Esophagus muscularis mucosa (tissue), 4 donors: ENCODE data around the gene CACNA1E. TPM values are rescaled to one million over a fixed set of nuclear protein-coding genes. Genes with fewer than 3 reads are reported as not detected.

Experiments used
- DNase-seq: peaks from one replicate; pipeline ENCODE4 v3.0.0-alpha.2; 2017; ENCODE audit errors: extremely low spot score
- H3K27ac ChIP-seq, 4 donors: fragments of 200-600 bp; sonication (generic); replicated peaks in 1 of 4; 1 replicate in 3 of 4; 2 replicates in 1 of 4; pipeline ENCODE4 v1.5.1; 2016 to 2019; ENCODE audit warnings: mild to moderate bottlenecking in 1 of 4
- H3K27me3 ChIP-seq, 4 donors: fragments of 200-600 bp; sonication (generic); one replicate each; pipeline versions ENCODE4 v1.5.1 to v1.6.0; 2016 to 2019
- H3K36me3 ChIP-seq, 4 donors: fragments of 200-600 bp; sonication (generic); one replicate each; pipeline ENCODE4 v1.5.1; 2016 to 2019
- H3K4me1 ChIP-seq, 4 donors: fragments of 200-600 bp; sonication (generic); one replicate each; pipeline ENCODE4 v1.5.1; 2016 to 2019
- H3K4me3 ChIP-seq, 4 donors: fragments of 200-600 bp; sonication (generic); 1 replicate in 2 of 4; 2 replicates in 2 of 4; pipeline ENCODE4 v1.5.1; 2016 to 2019; ENCODE audit warnings: mild to moderate bottlenecking in 4 of 4, moderate library complexity in 1 of 4
- H3K9me3 ChIP-seq, 4 donors: fragments of 200-600 bp; sonication (generic); 1 replicate in 3 of 4; 2 replicates in 1 of 4; pipeline ENCODE4 v1.5.1; 2016 to 2019
- EP300 ChIP-seq: sonication (generic); formaldehyde crosslinking; IDR thresholded peaks from one replicate; pipeline ENCODE4 v1.6.1; 2017; ENCODE audit warnings: antibody characterized with exemption
- POLR2A ChIP-seq: fragments of 450-650 bp; IDR thresholded peaks from one replicate; pipeline ENCODE4 v1.6.1; 2017; ENCODE audit warnings: antibody characterized with exemption, moderate library complexity, mild to moderate bottlenecking, low read depth
- POLR2AphosphoS5 ChIP-seq, 2 donors: sonication (generic); formaldehyde crosslinking; IDR thresholded peaks; one replicate each; pipeline ENCODE4 v1.6.1; 2017; ENCODE audit warnings: antibody characterized with exemption in 2 of 2
- WGBS: methylation state at CpG from one replicate; pipeline ENCODE4 v1.1.5; 2018; 5-methylcytosine and 5-hydroxymethylcytosine counted together
- intact Hi-C: fragments of 100-400 bp; cut with DNase I; formaldehyde crosslinking; loops from one replicate; pipeline ENCODE4 v1.15.1; 2023
- total RNA-seq, 4 donors: library from RNA; depleted of rRNA; stranded (reverse); fragments of >200 nt; gene quantifications; one replicate each; pipeline versions ENCODE4 v1.1.0 to v1.2.1, GENCODE V29; 2016
- TF ChIP-seq, protein P1 (sequence below), 3 experiments: fragments of 200-600 bp in 2 of 3; fragments of 450-650 bp in 1 of 3; sonication (generic) in 2 of 3; IDR thresholded peaks; one replicate each; pipeline ENCODE4 v1.5.1; 2017 to 2019; ENCODE audit warnings: antibody characterized with exemption in 3 of 3, mild to moderate bottlenecking in 2 of 3, moderate library complexity in 1 of 3

Gene CACNA1E
- total RNA-seq, 4 donors from 2014 or later, result under 0.01 to 0.66 (median 0.25) TPM

- Histone ChIP-seq H3K4me3 (no peak overlapping the region), H3K9me3 (no peaks in the 10 kb centered on the region), H3K27me3 (no peaks in the 10 kb centered on the region), H3K36me3 (no peaks in the 10 kb centered on the region), H3K27ac (no peak overlapping the region), H3K4me1 (no peaks in the 10 kb centered on the region)
- peak; percentile 64 for DNase-seq
- WGBS, result 77% methylated on average over 3 of the region's 3 CpGs
- TF ChIP-seq POLR2AphosphoS5 (IDR thresholded peaks at IDR 0.05), result no peak
- TF ChIP-seq, protein P1, sequence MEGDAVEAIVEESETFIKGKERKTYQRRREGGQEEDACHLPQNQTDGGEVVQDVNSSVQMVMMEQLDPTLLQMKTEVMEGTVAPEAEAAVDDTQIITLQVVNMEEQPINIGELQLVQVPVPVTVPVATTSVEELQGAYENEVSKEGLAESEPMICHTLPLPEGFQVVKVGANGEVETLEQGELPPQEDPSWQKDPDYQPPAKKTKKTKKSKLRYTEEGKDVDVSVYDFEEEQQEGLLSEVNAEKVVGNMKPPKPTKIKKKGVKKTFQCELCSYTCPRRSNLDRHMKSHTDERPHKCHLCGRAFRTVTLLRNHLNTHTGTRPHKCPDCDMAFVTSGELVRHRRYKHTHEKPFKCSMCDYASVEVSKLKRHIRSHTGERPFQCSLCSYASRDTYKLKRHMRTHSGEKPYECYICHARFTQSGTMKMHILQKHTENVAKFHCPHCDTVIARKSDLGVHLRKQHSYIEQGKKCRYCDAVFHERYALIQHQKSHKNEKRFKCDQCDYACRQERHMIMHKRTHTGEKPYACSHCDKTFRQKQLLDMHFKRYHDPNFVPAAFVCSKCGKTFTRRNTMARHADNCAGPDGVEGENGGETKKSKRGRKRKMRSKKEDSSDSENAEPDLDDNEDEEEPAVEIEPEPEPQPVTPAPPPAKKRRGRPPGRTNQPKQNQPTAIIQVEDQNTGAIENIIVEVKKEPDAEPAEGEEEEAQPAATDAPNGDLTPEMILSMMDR (IDR thresholded peaks at IDR 0.05), result no peak
- no peak for TF ChIP-seq EP300
- TF ChIP-seq POLR2A, result no peak
- intact Hi-C loops, result no loop called here
Observed at GRCh38 chr1:181660621-181661020, 177.3 kb downstream of the CACNA1E start.

DNA sequence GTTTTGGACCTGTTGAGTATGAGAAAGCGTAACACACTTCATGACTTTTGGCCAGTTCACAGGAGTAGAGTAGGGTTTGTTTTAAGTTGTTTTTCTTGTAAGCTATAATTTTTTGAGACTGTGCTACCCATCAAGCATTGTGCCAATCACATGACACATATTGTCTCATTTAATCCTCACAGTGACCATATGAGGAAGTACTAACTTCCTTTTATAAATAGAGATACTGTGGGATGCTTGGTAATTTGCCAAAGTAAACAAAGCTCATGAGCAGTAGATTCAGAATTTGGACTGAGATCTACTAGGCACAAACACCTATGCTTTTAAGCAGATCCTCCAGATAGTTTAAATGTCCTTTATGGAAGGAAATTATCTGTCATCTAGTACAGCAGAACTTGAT, 178.3 kb downstream of the CACNA1E start:
- intact Hi-C loops, result no loop called here
- no peak for DNase-seq
- TF ChIP-seq EP300 (no peak), POLR2A (no peak), POLR2AphosphoS5 (IDR thresholded peaks at IDR 0.05) (no peak)
- TF ChIP-seq, protein P1 (IDR thresholded peaks at IDR 0.05), result no peak
- H3K4me3 ChIP-seq, result no peak overlapping the region
- no peak overlapping the region for H3K27ac ChIP-seq
- H3K36me3 ChIP-seq, result no peaks in the 10 kb centered on the region
- H3K9me3 ChIP-seq, result no peaks in the 10 kb centered on the region
- 92% methylated on average over 1 of the region's 1 CpG for WGBS
- no peaks in the 10 kb centered on the region for H3K4me1 ChIP-seq
- no peaks in the 10 kb centered on the region for H3K27me3 ChIP-seq

GRCh38 chr1:181662606-181663005, 179.3 kb downstream of the CACNA1E start:
- intact Hi-C loops, result no loop called here
- Histone ChIP-seq H3K27me3 (no peaks in the 10 kb centered on the region), H3K9me3 (no peaks in the 10 kb centered on the region), H3K27ac (no peak overlapping the region), H3K36me3 (no peaks in the 10 kb centered on the region), H3K4me3 (no peak overlapping the region), H3K4me1 (no peaks in the 10 kb centered on the region)
- DNase-seq, result no peak
- TF ChIP-seq, protein P1 (IDR thresholded peaks at IDR 0.05), result no peak
- no peak for TF ChIP-seq EP300
- no peak for TF ChIP-seq POLR2AphosphoS5 (IDR thresholded peaks at IDR 0.05)
- TF ChIP-seq POLR2A, result no peak

DNA sequence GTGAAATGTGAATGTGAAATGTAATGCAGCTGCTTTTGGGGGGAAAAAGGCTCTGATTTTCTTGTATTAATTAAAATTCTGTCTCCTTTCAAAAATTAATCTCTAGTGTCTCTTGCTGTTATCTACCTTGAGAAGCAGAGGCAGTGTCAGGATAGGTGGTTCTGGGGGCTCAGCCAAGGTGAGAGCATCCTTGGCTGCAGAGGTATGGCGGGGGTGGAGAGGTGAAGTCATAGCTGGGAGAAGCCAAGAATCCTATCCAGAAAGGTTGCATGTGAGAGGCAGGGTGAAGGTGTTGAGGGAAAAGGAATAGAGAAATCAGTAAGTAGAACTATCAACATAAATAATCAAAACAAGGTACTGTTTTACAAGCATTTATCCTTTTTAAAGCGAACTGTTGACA, 181.2 kb downstream of the CACNA1E start:
- no peaks in the 10 kb centered on the region for H3K36me3 ChIP-seq
- intact Hi-C loops, result no loop called here
- H3K9me3 ChIP-seq, result no peaks in the 10 kb centered on the region
- no peak overlapping the region for H3K27ac ChIP-seq
- H3K27me3 ChIP-seq, result no peaks in the 10 kb centered on the region
- no peaks in the 10 kb centered on the region for H3K4me1 ChIP-seq
- TF ChIP-seq, protein P1 (IDR thresholded peaks at IDR 0.05), result no peak
- TF ChIP-seq POLR2AphosphoS5 (IDR thresholded peaks at IDR 0.05) (no peak), POLR2A (no peak), EP300 (no peak)
- H3K4me3 ChIP-seq, result no peak overlapping the region
- WGBS, result 87% methylated on average over 2 of the region's 2 CpGs
- DNase-seq, result no peak

- WGBS, result 67% methylated on average over 6 of the region's 6 CpGs
- no peak for DNase-seq
- H3K27ac ChIP-seq, result no peak overlapping the region
Observed at GRCh38 chr1:181669246-181669645, 185.9 kb downstream of the CACNA1E start.

More at GRCh38 chr1:181669246-181669645, 185.9 kb downstream of the CACNA1E start:
- Histone ChIP-seq H3K4me1 (no peaks in the 10 kb centered on the region), H3K27me3 (no peaks in the 10 kb centered on the region), H3K4me3 (no peak overlapping the region), H3K9me3 (no peaks in the 10 kb centered on the region), H3K36me3 (no peaks in the 10 kb centered on the region)
- intact Hi-C loops, result no loop called here
- TF ChIP-seq EP300, result no peak
- no peak for TF ChIP-seq POLR2AphosphoS5 (IDR thresholded peaks at IDR 0.05)
- TF ChIP-seq, protein P1 (IDR thresholded peaks at IDR 0.05), result no peak
- TF ChIP-seq POLR2A, result no peak
